ENCODE results near the gene SLC28A3.
"Not testable (repeated sequence)": the region's sequence is repeated elsewhere in the genome, so short reads cannot be mapped to it uniquely, and the experiment has no call there.

SLC28A3 gene

GRCh38 chr9:84340535-84340934, at the start of gene SLC28A3:
Gene SLC28A3, minus strand, starts transcription at chr9:84340758. Its CDS starts 125 bp downstream, at chr9:84340633.
- no peak for FAIRE-seq

- FAIRE-seq: not testable (repeated sequence)
Observed at GRCh38 chr9:84390254-84390653, 49.7 kb upstream of the SLC28A3 start.

- no peak for FAIRE-seq
Observed at GRCh38 chr9:84387821-84388220, 47.3 kb upstream of the SLC28A3 start.

GRCh38 chr9:84386753-84387152, 46.2 kb upstream of the SLC28A3 start:
- no peak for FAIRE-seq

GRCh38 chr9:84385386-84386040, 45.0 kb upstream of the SLC28A3 start:
- FAIRE-seq: no peak

GRCh38 chr9:84384617-84385016, 44.1 kb upstream of the SLC28A3 start:
- no peak for FAIRE-seq

- no peak for FAIRE-seq
Observed at GRCh38 chr9:84383178-84383577, 42.6 kb upstream of the SLC28A3 start.

- no peak for FAIRE-seq
Observed at GRCh38 chr9:84382720-84383119, 42.2 kb upstream of the SLC28A3 start.

GRCh38 chr9:84381508-84381907, 41.0 kb upstream of the SLC28A3 start:
- no peak for FAIRE-seq

- FAIRE-seq: no peak
Observed at GRCh38 chr9:84379740-84380139, 39.2 kb upstream of the SLC28A3 start.

- FAIRE-seq: no peak
Observed at GRCh38 chr9:84375954-84376353, 35.4 kb upstream of the SLC28A3 start.

- FAIRE-seq: no peak
Observed at GRCh38 chr9:84374516-84374915, 34.0 kb upstream of the SLC28A3 start.

- FAIRE-seq: no peak
Observed at GRCh38 chr9:84374013-84374412, 33.5 kb upstream of the SLC28A3 start.

- no peak for FAIRE-seq
Observed at GRCh38 chr9:84371737-84372136, 31.2 kb upstream of the SLC28A3 start.

- no peak for FAIRE-seq
Observed at GRCh38 chr9:84368601-84369000, 28.0 kb upstream of the SLC28A3 start.

GRCh38 chr9:84367726-84368125, 27.2 kb upstream of the SLC28A3 start:
- FAIRE-seq: not testable (repeated sequence)

GRCh38 chr9:84366683-84367082, 26.1 kb upstream of the SLC28A3 start:
- no peak for FAIRE-seq

- FAIRE-seq: not testable (repeated sequence)
Observed at GRCh38 chr9:84364894-84365490, 24.4 kb upstream of the SLC28A3 start.

GRCh38 chr9:84361645-84362044, 21.1 kb upstream of the SLC28A3 start:
- no peak for FAIRE-seq

- no peak for FAIRE-seq
Observed at GRCh38 chr9:84357275-84357674, 16.7 kb upstream of the SLC28A3 start.

GRCh38 chr9:84354035-84354434, 13.5 kb upstream of the SLC28A3 start:
- FAIRE-seq: no peak

GRCh38 chr9:84349671-84350070, 9.1 kb upstream of the SLC28A3 start:
- no peak for FAIRE-seq

- FAIRE-seq: no peak
Observed at GRCh38 chr9:84343111-84343521, 2.6 kb upstream of the SLC28A3 start.

- FAIRE-seq: no peak
Observed at GRCh38 chr9:84339962-84340361, 596 bp downstream of the SLC28A3 start.

GRCh38 chr9:84339503-84339902, 1.1 kb downstream of the SLC28A3 start:
- no peak for FAIRE-seq
